ENCODE results near the gene RIPPLY3. TPM values are rescaled to one million over a fixed set of nuclear protein-coding genes. Genes with fewer than 3 reads are reported as not detected.

The RIPPLY3 gene
- total RNA-seq, 4 donors from 2014 or later: 0.21 TPM; not detected in 3

DNA sequence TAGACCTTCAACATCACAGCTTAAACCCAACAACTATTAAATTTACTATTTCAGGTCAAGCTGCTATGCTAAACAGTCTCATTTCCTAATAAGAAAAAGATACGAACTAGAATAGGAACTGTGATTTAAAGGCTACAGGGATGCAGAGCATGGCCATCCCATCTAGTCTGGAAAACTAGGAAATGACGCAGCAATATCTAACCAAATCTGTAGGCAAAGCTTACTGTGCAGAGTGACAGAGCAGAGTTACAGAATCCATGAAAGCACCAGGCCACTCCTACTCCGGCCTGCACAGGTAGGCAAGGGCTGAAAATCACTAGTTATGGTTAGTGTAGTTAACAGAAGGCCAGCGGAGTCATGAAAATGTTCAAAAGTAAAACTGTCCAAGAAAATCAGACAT, 42.1 kb upstream of the RIPPLY3 start:
- WGBS: 92% methylated on average over 4 of the region's 4 CpGs
- H3K27ac ChIP-seq: no peak overlapping the region
- TF ChIP-seq POLR2AphosphoS5 (IDR thresholded peaks at IDR 0.05): no peak
- TF ChIP-seq EP300 (IDR thresholded peaks at IDR 0.05): no peak
- TF ChIP-seq, protein P1, sequence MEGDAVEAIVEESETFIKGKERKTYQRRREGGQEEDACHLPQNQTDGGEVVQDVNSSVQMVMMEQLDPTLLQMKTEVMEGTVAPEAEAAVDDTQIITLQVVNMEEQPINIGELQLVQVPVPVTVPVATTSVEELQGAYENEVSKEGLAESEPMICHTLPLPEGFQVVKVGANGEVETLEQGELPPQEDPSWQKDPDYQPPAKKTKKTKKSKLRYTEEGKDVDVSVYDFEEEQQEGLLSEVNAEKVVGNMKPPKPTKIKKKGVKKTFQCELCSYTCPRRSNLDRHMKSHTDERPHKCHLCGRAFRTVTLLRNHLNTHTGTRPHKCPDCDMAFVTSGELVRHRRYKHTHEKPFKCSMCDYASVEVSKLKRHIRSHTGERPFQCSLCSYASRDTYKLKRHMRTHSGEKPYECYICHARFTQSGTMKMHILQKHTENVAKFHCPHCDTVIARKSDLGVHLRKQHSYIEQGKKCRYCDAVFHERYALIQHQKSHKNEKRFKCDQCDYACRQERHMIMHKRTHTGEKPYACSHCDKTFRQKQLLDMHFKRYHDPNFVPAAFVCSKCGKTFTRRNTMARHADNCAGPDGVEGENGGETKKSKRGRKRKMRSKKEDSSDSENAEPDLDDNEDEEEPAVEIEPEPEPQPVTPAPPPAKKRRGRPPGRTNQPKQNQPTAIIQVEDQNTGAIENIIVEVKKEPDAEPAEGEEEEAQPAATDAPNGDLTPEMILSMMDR (IDR thresholded peaks at IDR 0.05): no peak
- TF ChIP-seq POLR2A (IDR thresholded peaks at IDR 0.05): no peak
- H3K36me3 ChIP-seq: peaks cover 14% of the 10 kb centered on the region
- peaks cover 5% of the 10 kb centered on the region for H3K4me1 ChIP-seq
- H3K9me3 ChIP-seq: no peaks in the 10 kb centered on the region
- no peak overlapping the region for H3K4me3 ChIP-seq
- no peaks in the 10 kb centered on the region for H3K27me3 ChIP-seq
- no peak for DNase-seq (ENCODE audit: low spot score in 2 of 2)

DNA sequence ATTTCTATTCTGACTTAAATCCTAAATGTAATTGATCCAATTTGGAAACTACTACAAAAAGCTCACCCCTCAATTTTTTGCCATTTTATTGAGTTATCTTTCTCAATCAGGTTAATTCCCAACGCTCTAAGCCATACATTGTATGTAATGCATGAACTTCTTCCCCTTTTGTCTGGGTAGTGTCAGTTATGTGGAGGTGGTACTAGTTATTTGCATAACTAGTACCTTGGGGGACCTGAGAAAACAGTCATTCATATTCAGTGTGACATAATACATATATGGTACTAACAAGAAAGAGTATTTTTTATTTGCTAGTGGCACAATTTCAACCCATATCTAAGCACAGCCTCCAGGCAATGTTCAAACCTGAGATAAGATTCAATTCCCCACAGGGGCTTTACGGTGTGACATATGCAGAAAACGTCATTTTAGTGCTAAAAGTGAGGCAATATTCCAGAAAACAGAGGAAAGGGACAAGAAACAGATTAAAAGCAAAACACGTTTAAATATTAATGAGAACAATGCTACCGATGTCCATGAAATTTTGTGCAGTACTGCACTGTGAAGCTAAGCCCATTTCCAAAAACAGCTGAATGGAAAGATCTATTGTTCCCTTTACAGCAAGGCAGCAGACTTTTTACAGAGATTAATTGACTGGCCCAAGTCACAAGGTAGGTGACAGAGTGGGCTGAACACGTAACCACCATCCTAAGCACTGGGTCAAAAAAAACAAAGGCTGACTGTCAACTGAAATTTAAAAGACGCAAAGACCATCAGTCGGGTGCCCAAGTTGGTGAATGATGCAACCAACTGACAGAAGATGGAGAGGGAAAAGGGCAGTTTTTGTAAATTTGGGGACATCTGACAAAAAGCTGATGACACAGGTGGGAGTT, 41.4 kb upstream of the RIPPLY3 start:
- H3K27me3 ChIP-seq: no peaks in the 10 kb centered on the region
- WGBS: 79% methylated on average over 8 of the region's 8 CpGs
- DNase-seq (ENCODE audit: low spot score in 2 of 2): no peak
- no peak for TF ChIP-seq POLR2AphosphoS5 (IDR thresholded peaks at IDR 0.05)
- no peak for TF ChIP-seq EP300 (IDR thresholded peaks at IDR 0.05)
- TF ChIP-seq, protein P1 (IDR thresholded peaks at IDR 0.05): no peak
- no peak for TF ChIP-seq POLR2A (IDR thresholded peaks at IDR 0.05)
- no peak overlapping the region for H3K4me3 ChIP-seq
- H3K36me3 ChIP-seq: peaks cover 13% of the 10 kb centered on the region
- peaks cover 5% of the 10 kb centered on the region for H3K4me1 ChIP-seq
- no peaks in the 10 kb centered on the region for H3K9me3 ChIP-seq
- no peak overlapping the region for H3K27ac ChIP-seq

DNA sequence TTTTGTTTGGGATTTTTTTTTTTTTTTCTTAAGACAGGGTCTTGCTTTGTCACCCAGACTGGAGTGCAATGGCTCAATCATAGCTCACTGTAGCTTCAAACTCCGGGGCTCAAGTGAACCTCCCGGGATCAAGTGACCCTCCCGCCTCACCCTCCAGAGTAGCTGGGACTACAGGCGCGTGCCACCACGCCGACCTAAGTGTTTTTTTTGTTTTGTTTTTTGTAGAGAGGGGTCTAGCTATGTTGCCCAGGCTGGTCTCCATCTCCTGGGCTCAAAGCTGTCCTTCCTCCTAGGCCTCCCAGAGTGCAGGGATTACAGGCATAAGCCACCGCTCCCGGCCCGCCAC, 40.8 kb upstream of the RIPPLY3 start:
- WGBS: 78% methylated on average over 7 of the region's 10 CpGs
- H3K9me3 ChIP-seq: no peaks in the 10 kb centered on the region
- peaks cover 5% of the 10 kb centered on the region for H3K4me1 ChIP-seq
- no peak for DNase-seq (ENCODE audit: low spot score in 2 of 2)
- H3K27me3 ChIP-seq: no peaks in the 10 kb centered on the region
- no peak for TF ChIP-seq EP300 (IDR thresholded peaks at IDR 0.05)
- TF ChIP-seq, protein P1 (IDR thresholded peaks at IDR 0.05): no peak
- TF ChIP-seq POLR2A (IDR thresholded peaks at IDR 0.05): no peak
- no peak overlapping the region for H3K27ac ChIP-seq
- H3K36me3 ChIP-seq: peaks cover 6% of the 10 kb centered on the region
- peak overlapping the region; percentile 85 for H3K4me3 ChIP-seq

DNA sequence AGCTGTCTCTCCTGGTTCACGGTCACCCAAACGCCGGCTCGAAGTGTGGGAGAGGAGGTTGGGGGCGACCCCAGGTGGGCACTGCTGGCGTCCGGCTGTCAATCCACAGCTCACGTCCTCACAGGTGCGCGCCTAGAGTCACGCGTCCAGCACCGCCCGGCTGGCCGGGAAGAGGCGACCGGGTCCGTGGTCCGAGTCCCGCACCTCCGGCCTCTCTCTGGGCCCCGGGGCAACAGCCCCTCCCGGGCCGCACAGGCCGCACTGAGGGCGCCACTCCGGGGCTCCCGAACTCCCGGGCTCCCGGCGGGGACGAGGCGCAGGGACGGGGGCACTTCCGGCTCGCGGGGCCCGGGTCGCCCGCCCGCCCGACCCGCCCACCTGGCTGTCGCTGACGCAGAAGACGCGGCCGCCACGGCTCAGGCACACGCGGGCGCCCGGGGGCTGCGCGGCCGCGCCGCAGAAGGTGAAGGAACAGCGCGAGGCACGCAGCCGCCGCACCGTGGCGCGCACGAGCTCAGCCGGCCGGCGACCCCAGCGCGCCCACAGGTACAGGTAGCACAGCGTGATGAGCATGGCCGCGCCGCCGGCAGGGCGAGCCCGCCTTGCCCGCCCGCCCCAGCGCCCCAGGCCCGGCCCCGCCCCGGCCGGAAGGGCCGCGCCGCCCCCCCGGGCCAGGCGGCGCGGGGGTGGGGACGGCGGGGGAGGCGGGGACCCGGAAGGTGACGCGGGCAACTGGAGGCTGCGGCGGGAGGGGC, 40.3 kb upstream of the RIPPLY3 start, which contains the start of gene HLCS:
Gene HLCS (minus strand): TSS at position 604 of the 755 bp plus-strand sequence. CDS start 31 bp downstream, at position 573.
- peak in 1 of 2 donors; percentile 78 for DNase-seq (ENCODE audit: low spot score in 2 of 2)
- peaks cover 5% of the 10 kb centered on the region for H3K4me1 ChIP-seq
- H3K36me3 ChIP-seq: peaks cover 6% of the 10 kb centered on the region
- WGBS: 0% methylated on average over 13 of the region's 101 CpGs
- peak within 1 kb of the TSS; percentile 85 for H3K4me3 ChIP-seq
- peak within 1 kb of the TSS; percentile 74 for H3K27ac ChIP-seq
- H3K27me3 ChIP-seq: no peaks in the 10 kb centered on the region
- H3K9me3 ChIP-seq: no peaks in the 10 kb centered on the region
- no peak for TF ChIP-seq EP300 (IDR thresholded peaks at IDR 0.05)
- TF ChIP-seq, protein P1 (IDR thresholded peaks at IDR 0.05): peak in 1 of 2 donors; percentile 46
- no peak for TF ChIP-seq POLR2A (IDR thresholded peaks at IDR 0.05)
- TF ChIP-seq POLR2AphosphoS5 (IDR thresholded peaks at IDR 0.05): no peak

Data from suprapubic skin (tissue), 4 donors.